WERI-Rb-1 (cell line): ENCODE results near the gene TECPR1.

Experiments
- DNase-seq: peaks from one replicate; pipeline ENCODE4 v3.0.0-alpha.2; 2020
- H3K27ac ChIP-seq: fragments of 250-450 bp; sonication (Bioruptor Pico); 2 replicates; pipeline ENCODE4 v1.5.1; 2020; ENCODE audit warnings: mild to moderate bottlenecking, moderate library complexity
- H3K27me3 ChIP-seq: fragments of 250-450 bp; sonication (Bioruptor Pico); 2 replicates; pipeline ENCODE4 v1.5.1; 2021; ENCODE audit warnings: mild to moderate bottlenecking, low read depth, moderate library complexity; ENCODE audit not compliant: insufficient read depth, severe bottlenecking
- H3K36me3 ChIP-seq: fragments of 250-450 bp; sonication (Bioruptor Pico); 2 replicates; pipeline ENCODE4 v1.5.1; 2020; ENCODE audit warnings: mild to moderate bottlenecking, moderate library complexity
- H3K4me3 ChIP-seq: 2 replicates; pipeline ENCODE4 v1.5.1; 2011; ENCODE audit warnings: low read depth, mild to moderate bottlenecking, control low read depth, low read length
- H3K9me3 ChIP-seq: fragments of 250-450 bp; sonication (Bioruptor Pico); 2 replicates; pipeline ENCODE4 v1.5.1; 2021; ENCODE audit warnings: mild to moderate bottlenecking, moderate library complexity; ENCODE audit not compliant: severe bottlenecking
- CTCF ChIP-seq: IDR thresholded peaks from 2 replicates; pipeline ENCODE4 v1.5.1; 2011; ENCODE audit warnings: low read depth, mild to moderate bottlenecking, control low read depth, inconsistent platforms, low read length

Gene TECPR1

GRCh38 chr7:98250789-98251188, 1.2 kb downstream of the TECPR1 start:
- H3K36me3 ChIP-seq, result peaks cover 32% of the 10 kb centered on the region
- TF ChIP-seq CTCF, result peak; percentile 10; the same call in 1 of the 2 replicates
- peak overlapping the region; percentile 90 for H3K4me3 ChIP-seq
- H3K9me3 ChIP-seq, result no peaks in the 10 kb centered on the region
- H3K27ac ChIP-seq, result peak overlapping the region; percentile 98
- DNase-seq, result peak; percentile 46
- H3K27me3 ChIP-seq, result no peaks in the 10 kb centered on the region

- Histone ChIP-seq H3K36me3 (peaks cover 37% of the 10 kb centered on the region), H3K27ac (no peak overlapping the region), H3K9me3 (no peaks in the 10 kb centered on the region), H3K27me3 (no peaks in the 10 kb centered on the region), H3K4me3 (no peak overlapping the region)
- TF ChIP-seq CTCF, result no peak
- DNase-seq, result no peak
Measured at GRCh38 chr7:98249106-98249505, 2.9 kb downstream of the TECPR1 start.

GRCh38 chr7:98248156-98248555, 3.9 kb downstream of the TECPR1 start:
- Histone ChIP-seq H3K27ac (no peak overlapping the region), H3K36me3 (peaks cover 44% of the 10 kb centered on the region), H3K4me3 (no peak overlapping the region), H3K27me3 (no peaks in the 10 kb centered on the region), H3K9me3 (no peaks in the 10 kb centered on the region)
- DNase-seq, result no peak
- no peak for TF ChIP-seq CTCF

GRCh38 chr7:98244871-98245270, 7.2 kb downstream of the TECPR1 start:
- TF ChIP-seq CTCF, result no peak
- Histone ChIP-seq H3K36me3 (peaks cover 62% of the 10 kb centered on the region), H3K27ac (no peak overlapping the region), H3K4me3 (no peak overlapping the region), H3K27me3 (no peaks in the 10 kb centered on the region), H3K9me3 (no peaks in the 10 kb centered on the region)
- DNase-seq, result no peak

- Histone ChIP-seq H3K27me3 (no peaks in the 10 kb centered on the region), H3K4me3 (no peak overlapping the region), H3K9me3 (no peaks in the 10 kb centered on the region), H3K36me3 (peaks cover 71% of the 10 kb centered on the region), H3K27ac (no peak overlapping the region)
- no peak for DNase-seq
- no peak for TF ChIP-seq CTCF
Measured at GRCh38 chr7:98242934-98243333, 9.1 kb downstream of the TECPR1 start.

- Histone ChIP-seq H3K27me3 (no peaks in the 10 kb centered on the region), H3K9me3 (no peaks in the 10 kb centered on the region), H3K36me3 (peaks cover 69% of the 10 kb centered on the region), H3K27ac (no peak overlapping the region), H3K4me3 (no peak overlapping the region)
- TF ChIP-seq CTCF, result no peak
- no peak for DNase-seq
Measured at GRCh38 chr7:98242342-98242741, 9.7 kb downstream of the TECPR1 start.
